HTERT RPE-1 (cell line): ENCODE data around the gene GSTM5.
"Not testable (repeated sequence)": the region's sequence is repeated elsewhere in the genome, so short reads cannot be mapped to it uniquely, and the experiment has no call there.

Experiments
- in situ Hi-C: fragments of 300-500 bp; cut with MboI; formaldehyde crosslinking; loops from 4 replicates; pipeline ENCODE4 v1.14.3; 2020; ENCODE audit warnings: low sequenced_read_pairs

Gene GSTM5

DNA sequence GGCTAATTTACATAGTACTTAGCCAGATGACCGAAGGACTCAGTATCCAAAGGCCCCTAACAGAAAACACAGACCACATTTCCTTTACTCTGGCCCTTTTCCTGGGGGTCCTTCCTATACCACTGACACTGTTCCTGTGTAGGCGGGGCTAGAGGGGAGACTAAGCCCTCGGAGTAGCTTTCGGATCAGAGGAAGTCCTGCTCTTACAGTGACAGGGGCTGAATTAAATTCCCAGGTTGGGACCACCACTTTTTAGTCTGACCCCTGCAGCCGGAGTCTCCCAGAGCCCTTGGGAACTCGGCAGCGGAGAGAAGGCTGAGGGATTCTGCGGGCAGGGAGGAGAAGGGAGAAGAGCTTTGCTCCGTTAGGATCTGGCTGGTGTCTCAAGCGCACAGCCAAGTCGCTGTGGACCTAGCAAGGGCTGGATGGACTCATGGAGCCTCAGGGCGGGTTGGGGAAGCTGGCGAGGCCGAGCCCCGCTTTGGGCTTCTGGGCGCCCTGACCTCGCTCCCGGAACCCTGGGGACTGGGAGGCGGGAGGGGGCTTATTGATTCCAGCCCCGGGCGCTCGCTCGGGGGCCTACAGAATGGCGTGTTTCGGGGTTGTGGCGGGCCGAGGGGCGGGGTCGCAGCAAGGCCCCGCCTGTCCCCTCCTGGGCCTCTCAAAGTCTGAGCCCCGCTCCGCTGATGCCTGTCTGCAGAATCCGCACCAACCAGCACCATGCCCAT lies at the start of gene GSTM5:
GSTM5 (plus strand) TSS at position 659 of the 728 bp plus-strand sequence; CDS start at position 721, 62 bp downstream.
- in situ Hi-C loops = not testable (repeated sequence)

DNA sequence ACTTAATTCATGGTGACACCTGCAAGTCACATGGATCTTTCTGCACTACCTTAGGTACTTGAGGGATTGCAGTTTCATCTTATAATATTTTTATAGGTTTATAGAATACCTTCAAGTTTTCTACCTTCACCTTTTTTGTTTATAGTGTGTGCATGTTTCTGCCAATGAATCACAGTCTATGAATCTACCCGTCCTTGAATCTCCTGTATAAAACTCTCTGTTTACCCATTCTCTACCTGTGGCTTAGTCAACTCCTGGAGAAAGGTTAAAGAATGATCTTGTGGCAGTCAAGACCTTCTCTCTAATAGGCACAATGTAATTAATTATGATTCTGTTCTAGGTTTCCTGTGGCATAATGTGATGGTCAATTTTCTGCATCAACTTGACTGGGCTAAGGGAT lies 47.4 kb upstream of the GSTM5 start:
- in situ Hi-C loops = no loop called here

DNA sequence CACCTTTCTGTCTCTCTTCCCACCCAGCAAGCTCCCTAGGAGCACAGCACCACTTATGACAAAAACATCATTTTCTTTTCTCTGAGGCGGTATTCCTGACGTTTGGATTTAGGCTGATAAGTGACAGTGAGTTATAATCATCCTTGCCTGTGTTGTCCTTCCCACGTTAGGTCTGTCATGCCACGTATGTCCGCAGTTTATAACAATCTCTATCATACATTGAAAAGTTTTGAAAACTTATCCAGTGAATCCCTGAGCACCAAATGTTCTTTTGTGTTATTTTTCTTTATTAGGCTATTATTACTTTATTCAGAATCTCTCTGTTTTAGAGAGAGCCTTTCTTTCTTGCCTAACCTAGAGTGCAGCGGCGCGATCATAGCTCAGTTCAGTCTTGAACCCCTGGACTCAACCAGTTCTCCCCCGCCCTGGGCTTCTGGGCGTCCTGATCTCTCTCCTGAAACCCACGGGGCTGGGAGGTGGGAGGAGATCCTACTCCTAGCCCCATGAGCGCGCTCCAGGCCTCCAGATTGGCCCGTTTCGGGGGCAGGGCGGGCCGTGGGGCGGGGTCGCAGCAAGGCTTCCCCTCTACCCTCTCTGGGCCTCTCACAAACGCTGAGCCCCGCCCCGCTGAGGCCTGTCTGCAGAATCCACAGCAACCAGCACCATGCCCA lies 44.5 kb upstream of the GSTM5 start, which contains the start of gene GSTM2:
GSTM2 (plus strand) TSS at position 606 of the 671 bp plus-strand sequence; CDS start at position 665, 59 bp downstream.
- in situ Hi-C loops = no loop called here

DNA sequence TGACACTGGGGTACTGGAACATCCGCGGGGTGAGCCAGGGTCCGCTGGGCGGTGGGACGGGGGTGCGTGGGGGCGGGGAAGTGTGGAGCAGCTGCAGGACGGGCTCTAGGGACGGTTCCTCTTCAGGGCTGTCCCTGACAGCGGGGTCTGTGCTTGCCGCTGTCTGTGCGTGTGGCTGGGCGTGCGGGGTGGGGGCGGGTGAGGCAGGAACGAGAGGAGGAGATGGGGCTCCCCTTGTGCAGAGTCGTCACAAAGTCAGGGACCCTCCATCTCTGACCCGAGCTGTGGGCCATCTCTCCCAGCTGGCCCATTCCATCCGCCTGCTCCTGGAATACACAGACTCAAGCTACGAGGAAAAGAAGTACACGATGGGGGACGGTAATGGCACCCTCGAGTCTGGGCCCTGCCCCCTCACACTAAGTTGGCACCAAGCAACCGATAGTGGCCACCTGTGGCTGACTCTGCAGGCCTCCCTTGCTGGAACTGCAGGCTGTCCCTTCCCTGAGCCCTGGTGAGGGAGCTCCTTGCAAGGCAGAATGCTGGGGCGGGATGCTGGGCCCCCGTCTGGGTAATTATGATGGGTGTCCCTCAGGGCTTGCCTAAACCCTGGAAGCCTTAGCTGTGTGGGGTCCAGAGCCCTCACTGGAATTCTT lies 43.8 kb upstream of the GSTM5 start:
- in situ Hi-C loops = no loop called here

DNA sequence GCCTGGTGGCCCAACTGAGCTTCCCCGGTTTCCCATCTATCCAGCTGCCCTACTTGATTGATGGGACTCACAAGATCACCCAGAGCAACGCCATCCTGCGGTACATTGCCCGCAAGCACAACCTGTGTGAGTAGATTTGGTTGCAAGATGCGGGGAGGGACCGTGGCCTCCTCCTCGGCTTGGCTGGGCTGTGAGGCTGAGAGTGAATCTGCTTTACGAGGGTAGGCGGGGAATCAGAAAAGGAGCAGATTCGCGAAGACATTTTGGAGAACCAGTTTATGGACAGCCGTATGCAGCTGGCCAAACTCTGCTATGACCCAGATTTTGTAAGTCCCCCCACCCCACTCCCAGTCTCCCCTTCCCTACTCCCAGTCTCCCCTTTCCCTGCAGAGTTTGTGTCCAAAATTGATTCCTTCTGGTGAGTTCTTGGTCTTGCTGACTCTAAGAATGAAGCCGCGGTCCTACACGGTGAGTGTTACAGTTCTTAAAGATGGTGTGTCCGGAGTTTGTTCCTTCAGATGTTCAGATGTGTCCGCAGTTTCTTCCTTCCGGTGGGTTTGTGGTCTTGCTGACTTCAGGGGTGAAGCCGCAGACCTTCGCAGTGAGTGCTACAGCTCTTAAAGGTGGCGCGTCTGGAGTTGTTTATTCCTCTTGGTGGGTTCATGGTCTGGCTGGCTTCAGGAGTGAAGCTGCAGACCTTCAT lies 42.7 kb upstream of the GSTM5 start:
- in situ Hi-C loops = no loop called here

DNA sequence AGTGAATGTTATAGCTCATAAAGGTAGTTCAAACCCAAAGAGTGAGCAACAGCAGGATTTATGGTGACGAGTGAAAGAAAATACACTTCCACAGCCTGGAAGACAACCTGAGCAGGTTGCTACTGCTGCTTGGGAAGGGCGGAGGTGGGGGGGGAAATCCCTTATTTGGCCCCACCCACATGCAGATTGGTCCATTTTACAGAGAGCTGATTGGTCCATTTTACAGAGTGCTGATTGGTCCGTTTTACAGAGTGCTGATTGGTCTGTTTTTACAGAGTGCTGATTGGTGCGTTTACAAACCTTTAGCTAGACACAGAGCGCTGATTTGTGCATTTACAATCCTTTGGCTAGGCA lies 42.1 kb upstream of the GSTM5 start:
- in situ Hi-C loops = not testable (repeated sequence)

DNA sequence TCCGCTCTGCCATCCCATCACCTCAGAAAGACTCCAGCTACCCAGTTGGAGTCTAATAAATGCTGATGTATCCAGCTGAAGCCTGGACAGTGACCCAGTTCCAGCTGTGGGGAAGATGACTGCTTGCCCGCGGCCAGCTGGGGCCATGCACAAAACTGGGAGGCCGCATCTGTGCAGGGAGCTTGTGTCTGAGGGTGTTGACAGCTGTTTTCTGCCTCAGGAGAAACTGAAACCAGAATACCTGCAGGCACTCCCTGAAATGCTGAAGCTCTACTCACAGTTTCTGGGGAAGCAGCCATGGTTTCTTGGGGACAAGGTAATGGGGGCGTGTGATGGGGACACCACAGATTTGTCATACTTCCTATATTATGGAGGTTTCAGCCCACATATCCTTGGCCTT lies 41.0 kb upstream of the GSTM5 start:
- in situ Hi-C loops = no loop called here

DNA sequence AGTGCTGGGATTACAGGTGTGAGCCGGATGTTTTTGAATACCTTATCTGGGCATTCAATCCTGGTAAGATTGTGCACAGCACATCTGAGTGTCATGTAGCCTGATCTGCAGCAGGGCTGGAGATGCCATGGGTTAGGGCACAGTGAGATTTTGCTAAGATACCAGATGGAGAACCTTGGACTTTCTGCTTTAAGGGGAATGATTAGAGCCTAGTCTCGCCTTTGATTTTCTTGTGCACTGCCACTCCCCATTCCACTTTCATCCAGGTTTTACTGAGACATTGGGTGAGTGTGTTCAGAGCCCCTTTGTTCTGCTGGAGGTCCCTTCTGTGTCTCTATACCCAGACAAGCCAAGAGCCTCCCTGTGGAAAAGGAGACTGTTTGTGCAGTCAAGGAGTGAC lies 38.2 kb upstream of the GSTM5 start:
- in situ Hi-C loops = not testable (repeated sequence)

DNA sequence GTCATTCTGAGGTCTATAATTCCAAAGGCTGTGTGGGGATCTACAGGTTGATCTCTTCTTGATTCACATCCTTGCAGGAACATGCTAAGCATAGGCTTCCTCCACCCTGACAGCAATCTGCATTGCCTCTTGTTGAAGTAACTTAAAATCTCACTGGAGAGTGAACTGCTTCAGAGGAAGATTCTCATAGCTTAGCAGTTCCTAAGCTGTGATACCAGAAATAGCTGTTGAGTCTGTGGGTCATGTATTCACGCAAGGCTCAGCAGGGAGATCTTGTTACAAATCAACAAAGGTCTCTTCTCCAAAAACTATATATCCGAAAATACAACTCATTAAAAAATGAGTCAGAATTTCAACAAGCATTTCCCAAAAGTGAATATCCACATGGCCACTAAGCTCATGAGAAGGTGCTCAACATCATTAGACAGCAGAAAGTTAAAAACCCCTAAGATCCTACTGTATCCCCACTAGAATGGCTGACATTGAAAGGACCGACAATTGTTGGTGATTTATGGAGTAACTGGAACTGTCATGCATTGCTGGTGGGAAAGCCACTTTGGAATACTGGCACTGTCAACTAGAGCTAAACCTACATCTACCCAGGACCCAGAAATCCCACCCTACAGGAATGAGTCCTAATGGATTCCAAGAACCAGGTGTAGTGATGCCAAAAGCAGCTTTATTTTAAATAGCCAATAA lies 35.2 kb upstream of the GSTM5 start:
- in situ Hi-C loops = not testable (repeated sequence)

DNA sequence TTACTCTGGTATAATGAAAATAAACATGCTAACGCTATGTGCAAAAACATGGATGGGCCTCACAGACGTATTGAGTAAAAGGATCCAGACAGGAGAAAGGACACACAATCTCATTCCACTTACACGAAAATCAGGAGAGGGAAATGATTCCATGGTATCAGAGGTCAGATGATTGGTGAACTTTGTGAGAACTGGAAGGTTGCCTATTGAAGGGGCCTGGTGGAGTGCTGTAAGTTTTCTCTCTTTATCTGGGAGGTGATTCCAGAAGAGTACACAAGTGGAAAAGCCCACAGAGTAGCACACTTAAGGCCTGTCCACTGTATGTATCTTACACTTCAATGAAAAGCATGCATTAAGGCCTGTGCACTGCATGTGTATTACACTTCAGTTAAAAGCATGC lies 34.6 kb upstream of the GSTM5 start:
- in situ Hi-C loops = no loop called here

DNA sequence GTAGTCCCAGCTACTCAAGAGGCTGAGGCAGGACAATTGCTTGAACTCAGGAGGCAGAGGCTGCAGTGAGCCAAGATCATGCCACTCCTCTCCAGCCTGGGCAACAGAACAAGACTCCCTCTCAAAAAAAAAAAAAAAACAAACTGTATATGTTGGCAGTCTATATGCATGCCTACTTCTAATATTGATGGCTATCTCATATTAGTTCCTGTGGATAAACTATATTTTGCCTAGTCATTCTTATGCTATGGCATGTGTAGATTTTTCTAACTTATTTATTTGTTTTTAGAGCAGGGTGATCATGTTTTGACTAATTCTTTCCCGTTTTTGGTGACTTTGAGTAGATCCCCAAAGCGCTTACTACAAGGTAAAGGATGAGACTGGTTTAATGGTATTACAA lies 33.4 kb upstream of the GSTM5 start:
- in situ Hi-C loops = not testable (repeated sequence)

DNA sequence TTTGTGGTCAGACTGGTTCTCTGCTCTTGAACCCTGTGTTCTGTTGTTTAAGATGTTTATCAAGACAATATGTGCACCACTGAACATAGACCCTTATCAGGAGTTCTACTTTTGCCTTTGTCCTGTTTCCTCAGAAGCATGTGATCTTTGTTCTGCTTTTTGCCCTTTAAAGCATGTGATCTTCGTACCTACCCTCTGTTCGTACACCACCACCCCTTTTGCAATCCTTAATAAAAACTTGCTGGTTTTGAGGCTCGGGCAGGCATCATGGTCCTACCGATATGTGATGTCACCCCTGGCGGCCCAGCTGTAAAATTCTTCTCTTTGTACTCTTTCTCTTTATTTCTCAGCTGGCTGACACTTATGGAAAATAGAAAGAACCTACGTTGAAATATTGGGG lies 27.3 kb upstream of the GSTM5 start:
- in situ Hi-C loops = not testable (repeated sequence)

DNA sequence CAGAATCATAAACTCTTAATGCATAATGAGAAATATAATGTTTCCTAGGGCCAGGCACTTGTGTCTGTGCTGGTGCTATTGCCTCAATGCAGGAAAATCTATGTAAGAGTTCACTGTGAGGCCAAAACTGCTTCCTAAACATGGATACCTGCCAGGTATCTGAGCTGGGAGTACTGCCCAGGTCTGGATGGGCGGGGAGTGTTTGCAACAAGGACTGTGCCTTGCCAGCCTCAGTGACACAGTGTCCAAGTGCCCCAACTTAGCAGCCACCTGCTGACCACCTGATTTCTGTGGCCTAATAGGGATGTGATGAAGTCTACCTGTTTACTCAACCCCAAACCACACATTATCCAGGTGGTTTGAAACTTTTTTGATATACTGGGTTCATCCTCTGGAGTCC lies 26.7 kb upstream of the GSTM5 start:
- in situ Hi-C loops = not testable (repeated sequence)

DNA sequence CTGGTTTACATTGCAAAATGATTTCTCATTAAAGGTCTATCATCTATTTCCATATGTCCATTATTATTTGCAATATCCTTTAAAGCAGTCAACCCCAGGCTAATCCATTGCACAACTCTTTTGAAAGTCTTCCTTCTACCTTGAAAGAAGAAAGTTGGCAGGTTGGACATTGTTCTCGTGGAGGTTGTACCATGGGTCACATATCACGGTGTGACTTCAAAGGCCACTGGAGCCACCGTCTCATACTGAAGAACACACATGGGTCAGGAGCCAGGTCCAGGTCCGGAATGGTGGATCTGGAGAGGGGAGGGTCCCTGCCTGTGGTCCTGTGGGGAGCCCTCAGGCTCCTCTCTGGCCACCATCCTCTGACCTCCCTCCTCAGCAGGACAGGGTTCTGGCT lies 26.2 kb upstream of the GSTM5 start:
- in situ Hi-C loops = not testable (repeated sequence)

DNA sequence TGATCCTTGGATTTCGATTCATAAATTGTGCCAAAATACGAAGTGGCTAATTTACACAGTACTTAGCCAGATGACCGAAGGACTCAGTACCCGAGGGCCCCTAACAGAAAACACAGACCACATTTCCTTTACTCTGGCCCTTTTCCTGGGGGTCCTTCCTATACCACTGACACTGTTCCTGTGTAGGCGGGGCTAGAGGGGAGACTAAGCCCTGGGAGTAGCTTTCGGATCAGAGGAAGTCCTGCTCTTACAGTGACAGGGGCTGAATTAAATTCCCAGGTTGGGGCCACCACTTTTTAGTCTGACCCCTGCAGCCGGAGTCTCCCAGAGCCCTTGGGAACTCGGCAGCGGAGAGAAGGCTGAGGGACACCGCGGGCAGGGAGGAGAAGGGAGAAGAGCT lies 24.9 kb upstream of the GSTM5 start:
- in situ Hi-C loops = not testable (repeated sequence)

DNA sequence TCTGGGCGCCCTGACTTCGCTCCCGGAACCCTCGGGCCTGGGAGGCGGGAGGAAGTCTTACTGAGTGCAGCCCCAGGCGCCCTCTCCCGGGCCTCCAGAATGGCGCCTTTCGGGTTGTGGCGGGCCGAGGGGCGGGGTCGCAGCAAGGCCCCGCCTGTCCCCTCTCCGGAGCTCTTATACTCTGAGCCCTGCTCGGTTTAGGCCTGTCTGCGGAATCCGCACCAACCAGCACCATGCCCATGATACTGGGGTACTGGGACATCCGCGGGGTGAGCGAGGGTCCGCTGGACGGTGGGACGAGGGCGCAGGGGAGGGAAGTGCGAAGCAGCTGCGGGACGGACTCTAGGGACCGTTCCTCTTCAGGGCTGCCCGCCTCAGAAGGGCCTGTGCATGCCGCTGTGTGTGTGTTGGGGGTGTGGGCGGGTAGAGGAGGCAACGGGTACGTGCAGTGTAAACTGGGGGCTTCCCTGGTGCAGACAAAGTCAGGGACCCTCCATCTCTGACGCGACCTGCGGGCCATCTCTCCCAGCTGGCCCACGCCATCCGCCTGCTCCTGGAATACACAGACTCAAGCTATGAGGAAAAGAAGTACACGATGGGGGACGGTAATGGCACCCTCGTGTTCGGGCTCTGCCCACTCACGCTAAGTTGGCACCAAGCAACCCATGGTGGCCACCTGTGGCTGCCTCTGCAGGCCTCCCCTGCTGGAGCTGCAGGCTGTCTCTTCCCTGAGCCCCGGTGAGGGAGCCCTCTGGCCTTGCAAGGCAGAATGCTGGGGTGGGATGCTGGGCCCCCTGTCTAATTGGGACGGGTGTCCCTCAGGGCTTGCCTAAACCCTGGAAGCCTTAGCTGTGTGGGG lies 24.2 kb upstream of the GSTM5 start, which contains the start of gene GSTM1:
GSTM1 (plus strand) TSS at position 177 of the 859 bp plus-strand sequence; CDS start at position 234, 57 bp downstream.
- in situ Hi-C loops = no loop called here

DNA sequence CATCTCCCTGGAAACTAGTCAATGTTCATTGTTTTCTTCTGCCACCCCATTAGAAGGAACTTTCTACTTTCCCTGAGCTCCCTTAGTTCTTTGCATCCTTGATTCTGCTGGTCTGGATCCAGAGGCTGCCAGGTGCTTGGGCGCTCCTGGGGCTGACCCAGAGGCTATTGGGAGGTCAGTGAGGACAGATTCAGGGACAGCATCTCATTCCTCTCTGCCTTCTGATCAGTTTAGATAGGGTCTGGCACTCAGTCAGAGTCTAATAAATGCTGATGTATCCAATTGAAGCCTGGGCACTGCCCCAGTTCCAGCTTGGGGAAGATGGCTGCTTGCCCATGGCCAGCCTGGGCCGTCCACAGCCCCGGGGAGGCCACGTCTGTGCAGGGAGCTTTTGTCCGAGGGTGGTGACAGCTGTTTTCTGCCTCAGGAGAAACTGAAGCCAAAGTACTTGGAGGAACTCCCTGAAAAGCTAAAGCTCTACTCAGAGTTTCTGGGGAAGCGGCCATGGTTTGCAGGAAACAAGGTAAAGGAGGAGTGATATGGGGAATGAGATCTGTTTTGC lies 22.1 kb upstream of the GSTM5 start:
- in situ Hi-C loops = no loop called here

DNA sequence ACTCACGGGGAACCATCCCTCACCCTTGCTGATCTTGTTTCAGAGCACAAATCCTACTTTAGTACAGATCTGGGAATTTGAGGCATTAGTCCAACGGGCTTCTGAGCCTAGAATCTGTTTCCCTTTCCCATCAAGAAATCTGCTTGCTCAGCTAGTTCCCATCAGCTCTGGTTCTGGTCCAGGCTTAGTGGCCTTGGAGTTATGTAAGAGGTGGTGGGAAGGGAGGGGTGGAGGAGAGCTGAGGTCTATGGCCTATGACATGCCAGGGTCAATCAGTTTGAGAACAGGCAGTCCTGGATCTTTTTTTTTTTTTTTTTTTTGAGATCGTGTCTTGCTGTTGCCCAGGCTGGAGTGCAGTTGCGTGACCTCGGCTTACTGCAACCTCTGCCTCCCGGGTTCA lies 20.3 kb upstream of the GSTM5 start:
- in situ Hi-C loops = no loop called here

DNA sequence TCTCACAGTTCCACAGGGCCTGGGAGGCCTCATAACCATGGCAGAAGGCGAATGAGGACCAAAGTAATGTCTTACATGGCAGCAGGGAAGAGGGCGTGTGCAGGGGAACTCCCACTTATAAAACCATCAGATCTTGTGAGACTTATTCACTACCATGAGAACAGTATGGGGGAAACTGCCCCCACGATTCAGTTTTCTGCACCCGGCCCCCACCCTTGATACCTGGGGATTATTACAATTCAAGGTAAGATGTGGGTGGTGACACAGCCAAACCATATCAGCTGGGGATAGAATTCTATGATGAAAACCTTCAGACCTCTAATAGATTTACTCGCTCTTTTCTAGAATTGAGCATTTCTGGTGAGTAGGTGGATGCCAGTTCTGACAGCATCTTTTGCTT lies 17.7 kb upstream of the GSTM5 start:
- in situ Hi-C loops = not testable (repeated sequence)
